Thyroid gland (tissue), 4 donors: ENCODE measurements around the gene GNG7. TPM values are rescaled to one million over a fixed set of nuclear protein-coding genes. Genes with fewer than 3 reads are reported as not detected.
"Not testable (repeated sequence)": the region's sequence is repeated elsewhere in the genome, so short reads cannot be mapped to it uniquely, and the experiment has no call there.

ENCODE experiments used
- DNase-seq, 2 donors: peaks; one replicate each; pipeline ENCODE4 v3.0.0-alpha.2; 2019
- H3K27ac ChIP-seq, 3 donors: fragments of 200-600 bp; sonication (generic); 1 replicate in 2 of 3; 2 replicates in 1 of 3; pipeline ENCODE4 v1.5.1; 2016 to 2019; ENCODE audit warnings: mild to moderate bottlenecking in 1 of 3, moderate library complexity in 1 of 3
- H3K27me3 ChIP-seq: fragments of 200-600 bp; sonication (generic); one replicate; pipeline ENCODE4 v1.5.1; 2019
- H3K36me3 ChIP-seq, 2 donors: fragments of 200-600 bp; sonication (generic); one replicate each; pipeline ENCODE4 v1.5.1; 2016 to 2019
- H3K4me1 ChIP-seq, 2 donors: fragments of 200-600 bp; sonication (generic); one replicate each; pipeline ENCODE4 v1.5.1; 2017 to 2019
- H3K4me3 ChIP-seq, 3 donors: fragments of 200-600 bp; sonication (generic); replicated peaks in 1 of 3; 1 replicate in 2 of 3; 2 replicates in 1 of 3; pipeline ENCODE4 v1.5.1; 2016; ENCODE audit warnings: mild to moderate bottlenecking in 1 of 3
- H3K9me3 ChIP-seq: fragments of 200-600 bp; sonication (generic); one replicate; pipeline ENCODE4 v1.5.1; 2017
- POLR2A ChIP-seq, 2 donors: fragments of 450-650 bp; IDR thresholded peaks; one replicate each; pipeline ENCODE4 v1.6.1; 2017; ENCODE audit warnings: antibody characterized with exemption in 2 of 2, mild to moderate bottlenecking in 2 of 2, moderate library complexity in 1 of 2
- WGBS, 2 donors: methylation state at CpG; one replicate each; pipeline ENCODE4 v1.1.5; 2017; 5-methylcytosine and 5-hydroxymethylcytosine counted together
- intact Hi-C: fragments of 100-400 bp; cut with DNase I; formaldehyde crosslinking; loops from one replicate; pipeline ENCODE4 v1.15.1; 2023
- total RNA-seq, 4 donors: library from RNA; depleted of rRNA; stranded (reverse); fragments of >200 nt; gene quantifications; one replicate each; pipeline ENCODE4 v1.2.3, GENCODE V29; 2016
- TF ChIP-seq, protein P1 (sequence below), 6 experiments: fragments of 200-600 bp in 3 of 6; fragments of 450-650 bp in 3 of 6; sonication (generic) in 3 of 6; IDR thresholded peaks; one replicate each; pipeline ENCODE4 v1.5.1; 2016 to 2019; ENCODE audit warnings: antibody characterized with exemption in 6 of 6, mild to moderate bottlenecking in 2 of 6, inconsistent platforms in 1 of 6, moderate library complexity in 1 of 6

The GNG7 gene
- total RNA-seq, 4 donors from 2014 or later: 3.8 to 6.9 (median 5.6) TPM

DNA sequence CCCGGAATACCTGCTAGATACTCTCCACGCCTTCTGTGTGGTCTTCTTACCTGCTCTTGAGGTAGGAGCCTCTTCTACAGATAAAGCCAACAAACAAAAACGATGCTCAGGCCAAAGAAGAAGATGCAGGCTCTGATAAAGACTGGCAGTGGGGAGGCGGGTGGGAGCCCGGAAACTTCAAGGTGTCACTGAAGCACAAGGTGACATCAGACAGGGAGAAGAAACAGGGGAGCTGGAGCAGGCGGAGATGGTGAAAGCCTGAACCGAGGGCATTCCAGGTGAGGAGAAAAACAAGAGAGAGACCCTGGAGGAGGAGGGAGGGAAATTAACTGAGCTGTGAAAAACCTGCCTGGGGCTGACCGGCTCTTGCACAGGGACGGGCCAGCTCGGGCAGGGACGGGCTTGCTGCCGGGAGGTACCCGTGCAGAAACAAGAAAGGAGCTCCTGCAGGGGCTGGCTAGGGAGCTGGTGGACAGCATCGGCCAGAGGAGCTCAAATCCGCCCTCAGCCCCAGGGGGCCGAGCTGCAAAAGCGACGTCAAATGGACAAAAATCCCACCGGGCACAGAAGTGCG lies 19.0 kb downstream of the GNG7 start:
- no peak for DNase-seq
- Histone ChIP-seq H3K36me3 (no peaks in the 10 kb centered on the region), H3K4me1 (no peaks in the 10 kb centered on the region), H3K27me3 (no peaks in the 10 kb centered on the region), H3K9me3 (no peaks in the 10 kb centered on the region), H3K27ac (no peak overlapping the region), H3K4me3 (no peak overlapping the region)
- intact Hi-C loops: no loop called here
- TF ChIP-seq POLR2A (IDR thresholded peaks at IDR 0.05): no peak
- TF ChIP-seq, protein P1, sequence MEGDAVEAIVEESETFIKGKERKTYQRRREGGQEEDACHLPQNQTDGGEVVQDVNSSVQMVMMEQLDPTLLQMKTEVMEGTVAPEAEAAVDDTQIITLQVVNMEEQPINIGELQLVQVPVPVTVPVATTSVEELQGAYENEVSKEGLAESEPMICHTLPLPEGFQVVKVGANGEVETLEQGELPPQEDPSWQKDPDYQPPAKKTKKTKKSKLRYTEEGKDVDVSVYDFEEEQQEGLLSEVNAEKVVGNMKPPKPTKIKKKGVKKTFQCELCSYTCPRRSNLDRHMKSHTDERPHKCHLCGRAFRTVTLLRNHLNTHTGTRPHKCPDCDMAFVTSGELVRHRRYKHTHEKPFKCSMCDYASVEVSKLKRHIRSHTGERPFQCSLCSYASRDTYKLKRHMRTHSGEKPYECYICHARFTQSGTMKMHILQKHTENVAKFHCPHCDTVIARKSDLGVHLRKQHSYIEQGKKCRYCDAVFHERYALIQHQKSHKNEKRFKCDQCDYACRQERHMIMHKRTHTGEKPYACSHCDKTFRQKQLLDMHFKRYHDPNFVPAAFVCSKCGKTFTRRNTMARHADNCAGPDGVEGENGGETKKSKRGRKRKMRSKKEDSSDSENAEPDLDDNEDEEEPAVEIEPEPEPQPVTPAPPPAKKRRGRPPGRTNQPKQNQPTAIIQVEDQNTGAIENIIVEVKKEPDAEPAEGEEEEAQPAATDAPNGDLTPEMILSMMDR (IDR thresholded peaks at IDR 0.05): no peak
- 68 to 69% methylated on average over 20 of the region's 20 CpGs for WGBS, 2 donors

DNA sequence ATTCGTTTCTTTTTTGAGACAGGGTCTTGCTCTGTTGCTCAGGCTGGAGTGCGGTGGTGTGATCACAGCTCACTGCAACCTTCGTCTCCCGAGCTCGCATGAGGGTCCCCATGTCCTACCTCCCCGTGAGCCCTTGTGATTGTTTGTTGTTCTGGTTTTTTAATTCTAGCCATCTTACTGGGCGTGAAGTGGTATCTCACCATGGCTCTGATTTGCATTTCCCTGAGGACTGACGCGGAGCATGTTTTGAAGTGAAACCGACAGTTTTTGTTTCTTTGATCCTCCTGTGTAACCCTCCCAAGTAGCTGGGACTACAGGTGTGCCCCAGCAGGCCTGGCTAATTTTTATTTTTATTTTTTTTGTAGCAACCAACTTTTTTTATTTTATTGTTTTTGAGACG lies 21.7 kb downstream of the GNG7 start:
- intact Hi-C loops: no loop called here

DNA sequence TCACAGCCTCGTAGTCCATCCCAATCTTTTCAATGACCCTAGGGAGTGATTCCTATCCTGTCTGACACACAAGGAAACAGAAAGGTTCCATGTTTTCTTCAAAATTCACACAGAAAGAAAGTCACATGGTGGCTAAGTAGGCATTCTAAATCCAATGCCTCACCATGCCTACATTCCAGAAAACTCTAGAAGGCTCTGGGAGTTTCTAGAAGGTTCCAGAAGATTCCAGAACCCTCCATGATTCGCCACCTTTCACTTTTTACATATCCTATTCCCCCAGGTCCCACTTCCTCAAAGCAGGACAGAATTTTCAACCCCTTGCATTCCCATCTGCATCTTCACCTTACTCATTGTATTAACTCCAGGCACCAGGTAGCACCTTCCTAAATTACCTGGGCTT lies 23.1 kb downstream of the GNG7 start:
- H3K4me1 ChIP-seq: no peaks in the 10 kb centered on the region
- WGBS, 2 donors: 90 to 98% methylated on average over 2 of the region's 2 CpGs
- DNase-seq: no peak
- H3K27ac ChIP-seq: no peak overlapping the region
- H3K9me3 ChIP-seq: no peaks in the 10 kb centered on the region
- no peaks in the 10 kb centered on the region for H3K27me3 ChIP-seq
- H3K4me3 ChIP-seq: no peak overlapping the region
- H3K36me3 ChIP-seq: no peaks in the 10 kb centered on the region
- TF ChIP-seq POLR2A (IDR thresholded peaks at IDR 0.05): no peak
- TF ChIP-seq, protein P1 (IDR thresholded peaks at IDR 0.05): no peak
- intact Hi-C loops: no loop called here

More for the DNA sequence above, 21.7 kb downstream of the GNG7 start:
- Histone ChIP-seq H3K27me3 (no peaks in the 10 kb centered on the region), H3K36me3 (no peaks in the 10 kb centered on the region), H3K4me3 (no peak overlapping the region), H3K27ac (no peak overlapping the region), H3K9me3 (no peaks in the 10 kb centered on the region), H3K4me1 (no peaks in the 10 kb centered on the region)
- DNase-seq: no peak
- 95 to 96% methylated on average over 11 of the region's 11 CpGs for WGBS, 2 donors
- TF ChIP-seq, protein P1 (IDR thresholded peaks at IDR 0.05): no peak
- no peak for TF ChIP-seq POLR2A (IDR thresholded peaks at IDR 0.05)

DNA sequence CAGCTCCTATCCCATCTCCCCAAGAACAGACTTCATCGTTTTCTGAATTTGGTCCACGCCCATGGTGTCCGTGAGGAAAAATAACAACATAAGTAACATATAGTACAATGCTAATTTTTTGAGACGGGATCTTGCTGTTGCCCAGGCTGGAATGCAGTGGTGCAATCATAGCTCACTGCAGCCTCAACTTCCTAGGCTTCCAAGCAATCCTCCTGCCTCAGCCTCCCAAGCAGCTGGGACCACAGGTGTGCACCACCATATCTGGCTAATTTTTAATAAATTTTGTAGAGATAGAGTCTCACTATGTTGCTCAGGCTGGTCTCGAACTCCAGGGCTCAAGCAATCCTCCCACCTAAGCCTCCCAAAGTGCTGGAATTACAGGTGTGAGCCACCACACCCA lies 23.5 kb downstream of the GNG7 start:
- H3K4me1 ChIP-seq, H3K4me3 ChIP-seq, H3K36me3 ChIP-seq, H3K27ac ChIP-seq, intact Hi-C loops, H3K9me3 ChIP-seq, H3K27me3 ChIP-seq, DNase-seq: not testable (repeated sequence)
- WGBS, 2 donors: 91 to 97% methylated on average over 5 of the region's 5 CpGs

DNA sequence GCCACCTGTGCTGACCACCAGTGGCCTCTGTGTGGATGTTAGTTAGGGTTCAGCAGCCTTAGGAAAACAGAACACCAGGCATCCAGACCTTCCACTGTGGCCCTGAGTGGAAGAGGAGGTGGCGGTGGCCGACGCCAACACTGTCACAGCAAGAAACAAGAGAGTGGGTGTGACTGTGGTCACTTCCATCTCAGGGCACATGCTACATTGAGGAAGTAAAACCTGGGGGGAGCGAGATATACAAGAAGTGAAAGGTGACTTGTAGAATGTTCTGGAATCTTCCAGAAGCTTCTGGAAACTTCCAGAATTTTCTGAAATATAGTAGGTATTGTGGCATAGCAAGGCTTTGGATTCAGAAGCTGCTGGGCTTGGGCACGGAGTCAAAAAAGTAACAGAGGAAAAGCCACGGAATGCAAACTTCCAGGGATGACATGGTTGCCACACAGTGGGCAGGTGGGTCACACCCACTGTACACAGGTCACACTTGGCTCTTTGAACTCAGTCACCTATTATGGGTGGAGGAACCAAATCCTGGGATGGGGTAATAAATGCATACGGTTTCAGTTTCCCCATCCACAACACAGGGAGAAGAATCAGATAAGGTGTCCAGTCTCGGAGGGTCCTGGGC lies 24.3 kb downstream of the GNG7 start:
- Histone ChIP-seq H3K27me3 (no peaks in the 10 kb centered on the region), H3K4me3 (no peak overlapping the region), H3K4me1 (no peaks in the 10 kb centered on the region), H3K36me3 (no peaks in the 10 kb centered on the region), H3K9me3 (no peaks in the 10 kb centered on the region), H3K27ac (no peak overlapping the region)
- WGBS, 2 donors: 84 to 85% methylated on average over 8 of the region's 8 CpGs
- DNase-seq: no peak
- TF ChIP-seq POLR2A (IDR thresholded peaks at IDR 0.05): no peak
- TF ChIP-seq, protein P1 (IDR thresholded peaks at IDR 0.05): no peak
- intact Hi-C loops: no loop called here
